NCI-H1092 (cell line): Measurements from ENCODE around the gene KRT86.
A peak's percentile ranks its signal among the peaks of the same experiment; 100 is the strongest.
"Not testable (repeated sequence)": the region's sequence is repeated elsewhere in the genome, so short reads cannot be mapped to it uniquely, and the experiment has no call there.

Source experiments
- DNase-seq: peaks from one replicate; lab custom pipeline; 2025; lab: John Stamatoyannopoulos, UW

The KRT86 gene

GRCh38 chr12:52291267-52291935 lies 17.0 kb downstream of the KRT86 start, which contains the start of gene KRT81:
TSS of gene KRT81 (minus strand) at chr12:52291534. CDS start at chr12:52291465, 69 bp downstream.
- no peak for DNase-seq

DNA sequence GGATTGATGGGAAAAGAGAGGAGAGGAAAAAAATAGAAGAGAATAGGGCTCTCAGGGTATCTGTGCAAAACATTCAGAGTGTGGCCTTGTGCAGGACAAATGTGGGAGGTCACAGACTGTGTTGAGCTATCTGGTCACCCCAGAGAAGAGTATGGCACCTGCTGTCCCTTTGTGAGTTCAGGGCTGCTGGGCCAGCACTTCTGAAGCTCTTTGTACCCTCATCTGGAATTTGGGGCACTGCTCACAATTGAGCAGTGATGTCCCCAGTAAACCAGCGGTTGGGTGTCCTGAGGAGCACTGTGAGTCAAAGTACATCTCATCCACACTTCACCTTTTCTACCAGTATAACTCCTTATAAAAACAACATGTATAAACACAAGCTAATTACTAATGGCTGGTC lies 19.5 kb downstream of the KRT86 start:
- DNase-seq, result no peak

- no peak for DNase-seq
These were observed 20.4 kb downstream of the KRT86 start for GRCh38 chr12:52294803-52295202.

DNA sequence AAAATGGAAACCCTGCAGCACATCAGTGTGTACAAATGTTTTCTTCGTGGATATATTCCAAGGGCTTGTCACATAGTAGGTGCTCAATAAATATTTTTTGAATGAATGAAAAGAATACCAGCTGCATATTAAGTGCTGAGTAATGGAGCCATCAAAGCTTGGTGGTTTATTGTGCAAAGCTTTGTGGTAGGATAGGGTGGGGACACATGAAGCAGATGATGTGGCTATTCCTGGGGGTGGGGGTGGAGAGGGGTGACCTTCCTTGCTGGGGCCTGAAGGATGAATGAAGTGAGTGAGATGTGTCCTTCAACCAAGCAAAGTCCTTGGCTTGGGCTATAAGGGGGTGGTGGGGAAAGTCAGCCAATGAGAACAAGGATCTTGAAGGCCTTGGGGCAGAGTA lies 21.2 kb downstream of the KRT86 start:
- no peak for DNase-seq

- DNase-seq, result no peak
These were observed 22.2 kb downstream of the KRT86 start for GRCh38 chr12:52296572-52297215.

DNA sequence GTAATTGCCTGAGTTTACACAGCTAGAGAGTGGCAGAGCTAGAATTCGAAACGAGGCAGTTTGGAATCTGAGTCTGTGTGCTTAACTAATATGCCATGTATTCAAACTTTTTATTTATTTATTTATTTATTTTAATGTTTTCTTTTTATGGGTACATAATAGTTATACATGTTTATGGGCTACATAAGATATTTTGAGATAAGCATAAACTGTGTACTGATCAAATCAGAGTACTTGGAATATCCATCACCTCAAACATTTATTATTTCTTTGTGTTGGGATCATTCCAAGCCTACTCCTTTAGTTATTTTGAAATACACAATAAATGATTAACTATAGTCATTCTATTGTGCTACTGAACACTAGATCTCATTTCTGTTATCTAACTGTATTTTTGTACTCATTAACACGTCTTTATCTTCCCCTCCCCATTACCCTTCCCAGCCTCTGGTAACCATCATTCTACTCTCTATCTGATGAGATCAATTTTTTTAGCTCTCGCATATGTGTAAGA lies 24.3 kb downstream of the KRT86 start:
- no peak for DNase-seq

- DNase-seq, result no peak
These were observed 26.6 kb downstream of the KRT86 start for GRCh38 chr12:52300796-52301691.

- not testable (repeated sequence) for DNase-seq
These were observed 27.3 kb downstream of the KRT86 start for GRCh38 chr12:52301721-52302120.

DNA sequence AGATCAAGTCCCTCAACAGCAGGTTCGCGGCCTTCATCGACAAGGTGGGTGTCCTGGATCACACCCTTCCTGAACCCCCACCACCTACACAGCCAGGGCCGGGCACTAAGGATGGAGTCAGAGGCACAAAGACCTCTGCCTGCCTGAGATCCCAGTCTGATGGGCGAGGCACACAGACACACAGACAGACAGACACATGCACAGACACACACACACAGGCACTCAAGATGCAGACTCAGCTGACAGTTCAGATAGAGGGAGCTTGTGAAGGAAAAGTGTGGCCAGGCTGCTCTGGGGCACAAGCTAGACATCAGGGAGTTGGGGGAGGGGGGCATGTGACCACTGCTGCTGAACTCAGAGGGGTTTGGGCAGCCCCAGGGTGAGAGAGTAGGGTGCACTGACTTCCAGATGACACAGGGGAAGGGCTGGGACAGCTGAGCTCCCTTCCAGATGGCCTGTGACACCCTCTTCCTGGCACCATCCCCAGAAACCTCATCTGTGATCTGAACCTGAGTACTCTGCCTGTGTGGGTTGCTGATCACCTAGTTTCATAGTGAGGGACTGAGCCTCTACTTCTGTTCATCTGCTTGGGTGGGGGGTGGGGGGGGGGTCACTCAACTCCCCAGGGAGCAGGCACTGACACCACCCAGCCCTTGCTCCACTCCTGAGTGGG lies 27.9 kb downstream of the KRT86 start:
- not testable (repeated sequence) for DNase-seq

- not testable (repeated sequence) for DNase-seq
These were observed 30.5 kb downstream of the KRT86 start for GRCh38 chr12:52304941-52305411.

DNA sequence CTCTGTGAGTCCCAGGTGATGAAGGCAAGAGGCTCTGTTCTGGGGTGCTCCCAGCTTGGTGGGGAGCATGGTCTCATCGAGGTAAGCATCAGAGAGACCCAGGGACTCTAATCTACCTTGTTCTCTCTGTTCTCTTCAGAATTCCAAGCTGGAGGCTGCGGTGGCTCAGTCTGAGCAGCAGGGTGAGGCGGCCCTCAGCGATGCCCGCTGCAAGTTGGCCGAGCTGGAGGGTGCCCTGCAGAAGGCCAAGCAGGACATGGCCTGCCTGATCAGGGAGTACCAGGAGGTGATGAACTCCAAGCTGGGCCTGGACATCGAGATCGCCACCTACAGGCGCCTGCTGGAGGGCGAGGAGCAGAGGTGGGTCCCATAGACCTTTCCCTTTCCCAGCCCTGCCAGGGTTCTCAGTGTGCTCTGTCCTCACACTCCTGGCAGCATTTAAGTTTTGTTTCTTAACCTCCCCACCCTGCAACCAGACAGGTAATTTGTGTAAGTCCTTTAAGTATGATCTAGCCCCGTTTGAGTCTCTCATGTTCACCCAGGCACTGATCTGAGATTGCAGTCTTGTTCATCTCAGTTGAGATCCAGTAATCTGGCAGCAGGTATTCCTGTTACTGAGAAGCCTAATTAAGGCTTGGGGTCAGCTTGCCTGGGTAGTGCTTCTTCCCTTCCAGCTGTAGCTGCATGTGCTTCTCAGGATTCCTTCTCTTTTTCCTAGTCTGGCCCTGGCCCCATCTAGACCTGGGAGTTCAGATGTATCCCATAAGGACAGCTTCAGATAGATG lies 31.7 kb downstream of the KRT86 start:
- no peak for DNase-seq

- no peak for DNase-seq
These were observed 32.3 kb downstream of the KRT86 start for GRCh38 chr12:52306731-52307130.

DNA sequence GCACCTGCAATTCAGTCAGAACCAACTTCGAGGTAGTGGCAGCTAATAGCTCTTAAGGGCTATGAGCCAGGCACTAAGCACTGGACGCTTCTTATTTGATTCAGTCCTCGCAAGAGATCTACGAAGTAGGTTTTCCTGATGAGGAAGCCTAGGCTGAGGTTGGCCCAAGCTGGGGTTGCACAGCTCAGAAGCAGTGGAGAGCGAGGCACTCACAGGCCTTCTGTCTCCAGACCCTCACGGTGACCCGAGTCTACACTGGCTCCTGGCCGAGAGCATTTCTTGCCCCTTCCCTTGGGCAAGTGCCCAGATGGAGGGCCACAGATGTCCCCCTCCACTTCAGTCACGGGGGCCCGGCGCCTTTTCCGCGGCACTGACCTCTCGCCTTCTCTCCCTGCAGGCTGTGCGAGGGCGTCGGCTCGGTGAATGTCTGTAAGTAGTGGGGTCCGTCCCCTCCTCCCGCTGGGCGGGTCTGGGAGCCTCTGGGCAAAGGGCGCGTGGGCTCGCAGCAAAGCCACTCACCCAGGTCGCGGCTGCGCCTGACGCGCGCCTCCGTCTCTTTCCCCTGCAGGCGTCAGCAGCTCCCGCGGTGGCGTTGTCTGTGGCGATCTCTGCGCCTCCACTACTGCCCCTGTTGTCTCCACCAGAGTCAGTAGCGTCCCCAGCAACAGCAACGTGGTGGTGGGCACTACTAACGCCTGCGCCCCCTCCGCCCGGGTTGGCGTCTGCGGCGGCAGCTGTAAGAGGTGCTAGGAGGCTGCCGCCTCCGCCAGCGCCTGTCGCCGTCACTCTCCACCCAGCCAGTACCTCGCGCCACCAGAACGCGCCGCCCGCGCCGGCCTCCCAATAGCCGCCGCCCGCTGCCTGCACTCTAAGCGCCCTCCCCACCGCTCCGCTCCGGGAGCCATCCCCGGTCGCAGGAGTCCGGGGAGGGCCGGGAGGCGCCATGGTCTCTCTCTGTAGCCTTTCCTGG lies 33.7 kb downstream of the KRT86 start:
- DNase-seq, result peak; percentile 29

DNA sequence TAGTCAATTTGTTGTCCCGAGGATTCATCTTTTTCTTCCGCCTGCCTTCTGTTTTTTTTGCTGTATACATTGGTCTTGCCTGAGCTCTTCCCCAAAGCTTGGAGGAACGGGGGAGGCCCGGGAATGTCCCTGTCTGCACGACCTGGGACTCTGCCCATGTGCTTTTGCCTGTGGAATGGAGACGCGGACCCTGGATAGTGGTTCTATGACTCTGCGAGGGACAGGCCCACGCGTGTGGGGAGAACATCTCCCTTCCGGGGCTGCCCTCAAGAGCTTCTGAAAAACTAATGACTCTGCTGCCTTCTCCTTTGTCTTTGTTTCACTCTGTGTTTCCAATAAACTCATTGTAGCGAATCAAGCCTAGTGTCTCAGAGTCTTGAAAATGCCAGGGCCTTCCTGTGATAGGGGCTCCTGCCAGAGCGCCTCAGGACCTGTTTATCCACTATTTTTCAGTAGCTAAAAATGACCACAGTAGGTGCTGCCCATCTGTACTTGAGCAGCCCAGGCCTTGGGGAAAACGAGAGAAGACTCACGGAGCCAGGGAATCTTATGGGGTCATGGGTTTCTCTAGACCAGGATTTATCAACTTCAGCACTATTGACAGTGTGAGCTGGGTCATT lies 34.5 kb downstream of the KRT86 start:
- no peak for DNase-seq

GRCh38 chr12:52310622-52311284 lies 36.3 kb downstream of the KRT86 start:
- DNase-seq, result no peak

GRCh38 chr12:52311285-52311648 lies 36.8 kb downstream of the KRT86 start:
- no peak for DNase-seq

- DNase-seq, result no peak
These were observed 37.6 kb downstream of the KRT86 start for GRCh38 chr12:52312086-52312485.

DNA sequence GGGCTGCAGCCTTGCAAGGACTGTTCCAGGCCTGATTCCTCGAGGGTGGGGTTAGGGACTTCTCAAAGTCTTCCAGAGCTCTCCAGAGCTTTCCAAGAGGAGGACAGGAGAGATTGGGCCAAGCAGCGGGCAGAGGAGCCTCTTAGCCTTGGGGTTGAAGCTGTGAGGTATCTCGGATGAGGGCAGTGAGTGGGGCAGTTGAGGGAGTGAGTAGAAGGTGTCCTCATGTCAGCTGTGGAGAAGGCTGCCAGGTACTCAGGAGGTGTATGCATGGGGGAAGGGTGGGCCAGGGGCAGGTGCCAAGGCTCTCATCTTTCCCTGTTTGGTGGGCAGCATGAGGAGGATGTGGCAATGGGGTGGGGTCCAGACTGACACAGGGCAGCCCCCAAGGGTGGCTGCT lies 39.0 kb downstream of the KRT86 start:
- DNase-seq, result no peak

DNA sequence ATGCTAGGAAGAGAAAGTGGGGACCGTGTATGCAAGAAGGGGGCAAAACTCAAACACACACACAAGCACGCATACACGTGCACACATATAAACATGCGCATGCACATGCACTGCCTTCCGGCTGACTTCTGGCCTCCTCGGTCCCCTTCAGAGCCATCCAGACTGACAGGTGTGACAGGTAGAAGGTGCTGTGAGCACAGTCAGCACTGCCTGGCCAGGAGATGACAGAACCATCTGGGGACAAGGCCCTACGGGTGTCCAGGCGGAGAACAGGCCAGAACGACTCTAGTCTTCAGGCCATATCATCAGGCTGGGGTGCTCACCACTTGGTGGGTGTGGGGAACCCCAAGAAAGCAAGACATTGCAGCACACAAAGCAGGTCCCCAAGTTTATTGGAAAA lies 39.5 kb downstream of the KRT86 start:
- DNase-seq, result no peak
